Embryonic facial prominence (tissue), 1 donor: ENCODE measurements around the gene JUP.

ENCODE experiments used
- DNase-seq: peaks from one replicate; pipeline ENCODE4 v3.0.0-alpha.2; 2016; ENCODE audit errors: extremely low spot score

The JUP gene

DNA sequence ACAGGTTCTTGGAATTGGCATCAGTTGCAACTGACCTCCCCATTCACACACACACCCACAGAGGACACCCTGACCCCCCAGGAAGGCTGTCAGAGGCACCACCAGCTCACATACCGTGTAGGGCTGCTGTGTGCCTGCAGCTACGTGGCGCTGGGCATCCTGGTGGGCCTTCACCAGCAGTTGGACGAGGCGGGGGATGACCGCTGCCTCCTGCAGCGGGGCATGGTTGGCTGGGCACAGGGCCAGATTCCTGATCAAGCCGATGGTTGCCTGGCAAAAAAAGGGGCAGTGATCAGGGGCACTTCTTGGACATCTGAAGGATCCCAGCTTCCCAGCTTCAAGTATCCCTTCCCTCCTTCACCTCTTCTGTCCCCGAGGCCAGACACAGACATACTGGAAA lies 27.9 kb downstream of the JUP start:
- DNase-seq, result no peak

DNA sequence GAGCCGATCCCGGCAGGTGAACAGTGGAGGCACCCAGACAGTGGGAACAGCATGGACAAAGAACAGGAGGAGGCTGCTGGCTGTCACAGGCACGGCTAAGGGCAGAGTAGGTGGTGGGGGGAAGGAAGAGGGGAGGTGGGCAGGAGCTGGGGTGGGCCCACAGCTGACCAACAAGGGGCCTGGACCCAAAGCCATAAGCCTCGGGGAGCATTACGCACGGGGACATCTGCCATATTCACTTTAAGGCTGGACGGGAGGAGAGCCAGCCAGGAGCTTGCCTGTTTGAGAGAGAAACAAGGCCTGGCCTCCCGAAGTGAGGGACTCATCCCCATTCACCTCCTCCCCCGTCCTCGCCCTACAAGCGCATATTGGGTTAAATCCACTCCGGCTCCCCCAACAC lies 32.4 kb downstream of the JUP start:
- DNase-seq, result no peak

DNA sequence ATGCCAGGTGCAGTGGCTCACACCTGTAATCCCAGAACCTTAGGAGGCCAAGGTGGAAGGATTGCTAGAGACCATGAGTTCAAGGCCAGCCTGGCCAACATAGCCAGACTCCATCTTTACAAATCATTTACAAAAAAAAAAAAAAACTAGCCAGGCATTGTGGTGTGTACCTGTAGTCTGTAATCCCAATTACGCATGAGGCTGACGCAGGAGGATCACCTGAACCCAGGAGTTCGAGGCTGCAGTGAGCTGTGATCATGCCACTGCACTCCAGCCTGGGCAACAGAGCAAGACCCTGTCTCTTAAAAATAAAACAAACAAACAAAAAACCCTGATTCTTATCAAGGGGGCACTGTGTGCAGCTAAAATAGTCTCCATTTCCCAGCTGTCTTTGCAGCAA lies 35.2 kb downstream of the JUP start:
- no peak for DNase-seq

DNA sequence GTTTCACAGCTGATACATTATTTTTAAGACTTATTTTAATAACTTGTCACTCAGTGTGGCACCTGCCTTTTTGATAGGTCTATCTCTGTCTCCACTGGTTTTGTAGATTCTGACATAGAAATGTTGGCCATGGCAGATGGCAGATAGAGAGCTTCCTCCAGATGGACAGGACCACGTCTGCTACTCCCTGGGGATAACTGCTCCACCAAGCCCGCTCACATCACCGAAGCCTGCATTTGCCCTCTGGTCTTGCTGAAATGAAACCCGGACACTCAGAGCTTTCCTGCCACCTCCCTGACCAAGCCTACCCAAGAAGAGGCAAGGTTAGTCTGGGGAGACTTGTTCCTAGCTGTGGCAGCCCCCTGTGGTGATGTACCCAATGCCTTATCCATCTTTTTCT lies 35.6 kb downstream of the JUP start:
- DNase-seq, result no peak

DNA sequence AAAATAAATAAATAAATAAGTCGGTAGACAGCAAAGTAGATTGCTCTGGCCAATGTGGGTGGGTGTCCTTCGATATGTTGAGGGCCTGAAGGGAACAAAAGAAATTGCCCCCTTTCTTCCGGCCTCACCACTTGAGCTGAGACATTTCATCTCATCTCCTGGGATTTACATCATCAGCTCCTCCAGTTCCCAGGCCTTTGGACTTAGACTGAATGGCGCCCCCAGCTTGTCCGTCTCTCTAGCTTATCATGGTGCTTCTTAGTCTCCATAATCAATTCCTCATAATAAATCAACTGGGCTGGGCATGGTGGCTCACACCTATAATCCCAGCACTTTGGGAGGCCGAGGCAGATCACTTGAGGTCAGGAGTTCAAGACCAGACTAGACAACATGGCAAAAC lies 38.2 kb downstream of the JUP start:
- no peak for DNase-seq

DNA sequence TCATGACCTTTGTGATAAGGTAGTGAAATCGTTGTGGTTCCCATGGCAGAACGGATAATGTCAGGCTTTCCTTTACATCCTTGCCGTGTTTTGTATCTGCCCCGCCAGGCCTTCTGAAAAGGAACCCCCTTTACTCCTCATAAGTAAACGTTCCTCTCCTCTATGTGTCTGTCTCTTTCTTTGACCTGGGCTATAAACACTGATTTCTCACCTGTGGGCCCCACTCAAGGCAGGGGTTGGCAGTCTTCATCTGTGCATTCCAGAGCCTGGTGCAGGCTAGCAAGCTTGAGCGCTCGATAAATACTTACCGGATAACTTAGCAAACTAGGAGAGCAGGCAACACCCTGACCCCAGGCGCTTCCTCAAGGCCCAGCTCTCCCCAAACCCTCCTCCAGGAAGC lies 44.8 kb downstream of the JUP start:
- no peak for DNase-seq

DNA sequence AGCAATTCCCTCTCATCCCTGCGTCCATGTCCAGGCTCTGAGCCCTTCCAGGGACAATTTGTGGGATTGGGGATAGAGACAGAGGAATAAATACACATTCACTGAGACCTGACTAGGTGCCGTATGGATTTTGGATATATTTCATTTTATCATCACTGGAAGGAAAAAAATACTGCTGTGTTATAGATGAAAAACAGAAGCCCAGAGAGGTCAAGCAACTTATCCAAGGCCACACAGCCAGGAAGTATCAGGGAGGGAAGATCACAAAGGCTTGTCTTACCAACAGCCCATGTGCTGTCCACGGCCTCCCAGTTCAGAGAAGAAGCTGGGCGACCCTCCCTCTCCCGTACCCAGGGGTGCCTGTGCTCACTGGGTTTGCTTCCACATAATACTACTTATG lies 46.0 kb downstream of the JUP start:
- DNase-seq, result no peak

DNA sequence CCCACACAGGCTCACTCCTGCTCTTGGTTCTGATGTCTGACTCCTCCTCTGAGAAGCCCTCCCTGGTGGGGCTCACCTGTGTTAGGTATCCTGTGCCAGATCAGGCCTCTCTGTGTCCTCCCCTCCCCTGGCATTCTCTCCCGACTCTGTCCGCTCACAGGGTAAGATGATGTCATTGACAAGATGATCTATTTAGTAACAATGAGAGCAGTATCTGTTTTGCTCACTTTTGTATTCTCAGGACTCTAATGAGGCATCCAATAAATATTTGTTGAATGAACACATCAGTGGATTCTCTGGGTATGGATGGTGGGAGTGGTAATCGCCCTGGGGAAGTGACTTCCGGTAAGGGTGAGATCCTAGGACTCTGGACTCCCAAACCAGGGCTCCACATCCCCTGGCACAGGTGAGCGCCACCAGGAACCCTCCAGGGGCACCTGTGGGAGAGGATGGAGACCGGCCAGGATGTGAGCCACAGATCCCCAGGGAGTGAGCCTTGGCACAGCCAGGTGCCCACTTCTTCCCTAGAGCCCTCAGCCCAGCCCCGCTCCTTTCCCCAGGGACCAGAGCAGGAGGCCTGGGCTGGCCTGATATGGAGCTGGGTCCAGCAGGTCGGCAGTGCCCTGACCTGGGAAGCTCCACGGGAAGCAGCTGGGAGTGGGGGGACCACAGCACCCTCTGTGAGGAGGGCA lies 46.7 kb downstream of the JUP start:
- DNase-seq, result no peak

DNA sequence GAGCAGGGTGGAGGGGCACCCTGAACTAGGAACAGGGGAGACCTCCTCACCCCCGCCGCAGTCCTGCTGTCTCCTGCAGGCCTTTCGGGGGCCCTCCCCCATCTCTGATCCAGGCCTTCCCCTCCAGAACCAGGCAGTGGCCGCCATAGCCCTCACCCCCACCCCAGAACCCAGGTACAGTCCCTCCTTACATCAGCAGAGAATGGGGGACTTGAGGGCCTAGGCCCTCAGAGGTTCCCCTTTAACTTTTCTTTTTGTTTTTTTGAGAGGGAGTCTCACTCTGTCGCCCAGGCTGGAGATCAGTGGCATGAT lies 47.8 kb downstream of the JUP start:
- DNase-seq, result no peak

DNA sequence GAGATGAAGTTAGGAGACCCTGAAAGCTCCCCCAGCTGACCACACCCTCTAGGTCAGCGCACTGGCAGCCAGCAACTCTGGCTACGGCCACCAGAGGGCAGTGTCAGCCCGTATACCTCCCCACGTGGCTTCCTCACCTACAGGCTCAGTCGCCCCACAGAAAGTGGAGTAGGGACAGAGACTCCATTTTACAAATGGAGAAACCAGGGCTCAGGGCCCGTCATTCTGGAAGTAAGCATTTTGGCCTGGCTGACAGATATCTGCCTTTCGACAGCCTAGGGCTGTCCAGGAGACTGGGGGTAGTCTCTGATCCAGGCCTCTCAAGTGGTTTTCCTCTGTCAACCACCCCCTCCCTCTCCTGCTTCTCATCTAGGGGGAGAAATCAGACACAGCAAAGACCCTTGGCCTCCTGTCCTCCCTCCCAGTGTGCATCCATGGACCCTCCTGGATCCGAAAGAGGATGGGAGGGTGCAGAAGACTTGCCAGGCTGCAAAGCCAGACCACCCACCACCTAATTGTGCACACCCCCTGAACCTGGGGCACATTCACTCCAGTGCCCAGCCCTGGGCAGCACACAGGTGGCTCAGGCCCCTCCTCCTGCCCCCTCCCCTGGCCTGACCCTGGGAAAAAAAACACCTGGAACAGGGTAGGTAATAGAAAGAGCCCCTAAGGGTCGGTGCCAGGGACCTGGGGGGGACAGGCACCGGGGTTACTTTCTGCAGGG lies 48.3 kb downstream of the JUP start:
- DNase-seq, result peak; percentile 52

DNA sequence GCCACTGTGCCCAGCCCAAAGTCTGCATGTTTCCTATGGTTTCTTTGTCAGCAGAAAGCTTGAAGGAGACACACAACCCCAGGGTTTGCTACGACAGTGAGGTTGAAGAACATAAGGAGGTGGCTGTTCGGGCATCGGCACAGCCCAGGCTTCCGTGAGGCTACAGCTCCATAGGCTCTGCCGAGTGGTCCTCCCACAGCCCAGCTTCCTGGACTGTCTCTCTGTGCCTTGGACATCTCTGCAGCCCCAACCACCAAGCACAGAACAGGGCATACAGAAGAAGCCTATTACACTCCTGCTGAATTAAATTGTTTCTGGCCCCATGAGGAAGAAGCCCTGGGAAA lies 48.9 kb downstream of the JUP start:
- DNase-seq, result no peak

DNA sequence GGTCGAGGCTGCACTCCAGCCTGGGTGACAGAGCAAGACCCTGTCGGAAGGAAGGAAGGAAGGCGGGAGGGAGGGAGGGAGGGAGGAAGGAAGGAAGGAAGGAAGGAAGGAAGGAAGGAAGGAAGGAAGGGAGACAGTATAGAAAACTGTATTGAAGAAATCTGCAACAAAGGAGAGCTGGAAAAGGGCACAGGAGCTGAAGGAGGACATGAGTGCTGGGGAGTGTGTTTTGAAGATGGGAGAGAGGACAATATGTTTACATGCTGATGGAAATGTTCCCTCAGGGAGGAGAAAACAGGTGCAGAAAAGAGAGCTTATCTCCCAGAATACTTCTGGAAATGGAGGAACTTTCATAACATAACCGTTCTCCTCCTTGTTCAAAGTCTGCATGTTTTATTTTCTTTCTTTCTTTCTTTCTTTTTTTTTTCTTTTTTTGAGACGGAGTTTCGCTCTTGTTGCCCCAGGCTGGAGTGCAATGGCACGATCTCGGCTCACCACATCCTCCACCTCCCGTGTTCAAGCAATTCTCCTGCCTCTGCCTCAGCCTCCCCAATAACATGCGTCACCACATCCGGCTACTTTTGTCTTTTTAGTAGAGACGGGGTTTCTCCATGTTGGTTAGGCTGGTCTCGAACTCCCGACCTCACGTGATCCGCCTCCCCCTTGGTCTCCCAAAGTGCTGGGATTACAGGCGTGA lies 49.4 kb downstream of the JUP start:
- DNase-seq, result no peak

DNA sequence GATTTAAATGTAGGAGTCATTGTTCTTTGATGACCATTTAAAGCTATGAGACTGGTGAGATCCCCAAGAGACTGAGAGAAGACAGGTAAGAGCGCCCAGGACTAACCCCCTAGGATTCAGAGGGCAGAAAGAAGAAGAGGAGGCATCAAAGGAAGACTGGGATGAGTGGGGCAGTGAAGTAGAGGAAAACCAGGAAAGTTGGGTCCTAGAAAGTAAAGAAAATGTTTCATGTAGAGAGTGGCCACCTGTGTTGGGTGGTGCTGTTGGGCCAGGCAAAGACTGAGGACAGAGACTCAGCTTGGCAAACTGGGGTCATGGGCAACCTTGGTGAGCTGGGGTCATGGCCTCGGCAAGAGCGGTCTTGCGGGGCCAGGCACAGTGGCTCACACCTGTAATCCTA lies 50.8 kb downstream of the JUP start:
- DNase-seq, result no peak

DNA sequence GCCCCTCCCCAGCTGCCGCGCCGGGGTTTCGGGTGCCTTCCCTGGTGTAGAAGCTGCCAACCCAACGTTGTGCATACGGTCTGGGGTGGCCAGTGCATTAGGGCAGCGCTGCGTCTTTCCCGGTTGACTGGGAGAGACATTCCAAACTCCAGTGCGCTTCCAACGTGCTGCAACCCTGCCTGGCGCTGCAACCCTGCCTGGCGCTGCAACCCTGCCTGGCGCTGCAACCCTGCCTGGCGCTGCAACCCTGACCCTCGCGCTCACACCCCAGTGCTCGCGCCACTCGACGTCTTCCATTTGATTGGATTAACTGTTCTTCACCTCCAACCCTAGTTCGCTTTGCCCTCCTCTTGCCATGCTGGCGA lies 51.6 kb downstream of the JUP start:
- DNase-seq, result no peak

DNA sequence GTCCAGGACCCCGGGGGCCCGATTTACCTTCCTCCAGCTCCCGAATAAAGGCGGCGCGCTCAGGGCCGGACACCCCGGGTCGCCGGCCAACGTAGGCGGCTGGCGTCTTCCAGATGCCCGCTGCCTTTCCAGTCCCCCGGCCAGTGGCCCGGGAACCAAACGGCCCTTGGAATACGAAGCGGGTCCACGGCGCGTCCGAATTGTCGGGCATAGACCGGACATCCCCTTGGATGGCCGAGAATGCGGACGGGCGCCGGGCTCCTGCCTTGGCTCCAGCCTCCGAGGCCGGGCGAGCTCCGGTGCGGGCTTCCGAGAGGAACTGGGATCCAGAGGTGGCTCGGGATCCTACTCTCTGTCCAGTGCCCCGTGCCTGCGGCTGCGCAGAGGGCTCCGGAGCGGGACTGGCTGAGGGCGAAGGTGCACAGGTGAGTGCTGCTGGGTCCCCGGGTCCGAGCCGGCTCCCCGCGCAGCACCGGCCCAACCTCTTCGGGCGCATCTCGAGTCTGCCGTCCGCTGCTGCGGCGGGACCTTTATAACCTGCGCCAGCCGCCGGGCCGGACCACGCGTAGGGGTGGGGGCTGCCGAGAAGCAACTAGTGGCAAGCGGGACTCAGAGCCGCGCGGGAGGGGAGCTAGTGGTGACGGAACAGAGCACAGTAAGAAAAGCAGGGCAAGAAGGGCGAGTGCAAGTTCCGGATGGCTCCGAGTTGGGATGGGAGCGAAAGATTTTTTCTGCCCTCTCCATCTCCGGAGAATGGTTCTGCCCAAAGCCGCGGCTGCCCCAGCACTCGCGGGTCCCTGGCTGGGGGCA lies 52.2 kb downstream of the JUP start, which contains the start of gene HAP1:
TSS of gene HAP1 (minus strand) at position 505 of the 810 bp plus-strand sequence. CDS start at position 496, 9 bp downstream.
- no peak for DNase-seq

DNA sequence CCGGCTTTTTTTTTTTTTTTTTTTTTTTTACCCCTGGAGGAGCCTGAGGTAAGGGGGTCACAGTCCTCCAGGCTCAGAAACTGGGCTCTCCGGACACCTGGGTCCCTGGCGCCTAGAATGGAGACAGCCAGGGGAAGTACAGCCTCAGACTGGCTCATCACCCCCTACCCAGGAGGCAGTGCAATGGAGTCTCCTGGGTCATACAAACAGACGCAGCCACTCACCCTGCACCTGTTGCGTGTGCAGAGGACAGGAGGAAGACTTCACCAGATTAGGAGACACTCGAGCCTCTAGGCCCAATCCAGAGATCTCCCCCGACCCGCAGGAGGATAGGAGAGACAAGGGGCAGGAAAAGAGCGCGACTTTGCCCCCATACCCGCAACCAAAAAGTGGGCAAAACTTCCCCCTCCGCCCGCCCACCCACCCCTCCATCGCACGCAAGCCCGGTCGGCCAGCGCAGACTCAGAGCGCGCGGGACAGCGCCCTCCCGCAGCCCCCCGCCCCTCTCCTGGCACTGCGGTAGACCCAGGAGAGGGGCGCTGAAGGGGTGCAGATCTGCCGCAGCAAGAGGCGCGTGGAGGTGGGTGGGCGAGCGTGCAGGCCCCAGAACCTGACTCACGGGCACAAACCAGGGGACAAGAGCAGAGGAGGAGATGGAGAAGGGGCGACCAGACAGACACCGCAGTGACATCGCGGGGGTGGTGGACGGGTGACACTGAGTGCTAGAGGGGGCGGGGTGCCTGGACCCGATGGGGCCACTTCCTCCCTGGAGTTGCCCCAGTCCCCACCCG lies 53.0 kb downstream of the JUP start:
- no peak for DNase-seq

DNA sequence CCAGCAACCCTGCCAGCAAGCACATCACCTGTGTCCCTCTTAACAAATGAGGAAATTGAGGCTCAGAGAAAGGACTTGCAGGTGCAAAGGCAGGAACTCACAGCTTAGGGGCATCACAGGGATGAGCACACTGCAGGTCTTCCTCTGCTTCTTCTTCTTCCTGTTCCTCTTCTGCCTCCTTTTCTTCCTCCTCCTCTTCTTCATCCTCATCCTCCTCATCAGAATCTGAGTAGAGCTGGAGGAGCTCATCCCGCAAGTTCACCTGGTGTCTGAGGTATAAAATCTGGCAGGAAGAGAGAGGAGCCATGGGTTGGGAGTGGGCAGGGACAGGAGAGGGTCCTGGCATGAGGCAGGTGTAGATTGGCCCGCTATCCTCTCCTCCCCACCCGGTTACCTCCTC lies 54.7 kb downstream of the JUP start:
- no peak for DNase-seq

DNA sequence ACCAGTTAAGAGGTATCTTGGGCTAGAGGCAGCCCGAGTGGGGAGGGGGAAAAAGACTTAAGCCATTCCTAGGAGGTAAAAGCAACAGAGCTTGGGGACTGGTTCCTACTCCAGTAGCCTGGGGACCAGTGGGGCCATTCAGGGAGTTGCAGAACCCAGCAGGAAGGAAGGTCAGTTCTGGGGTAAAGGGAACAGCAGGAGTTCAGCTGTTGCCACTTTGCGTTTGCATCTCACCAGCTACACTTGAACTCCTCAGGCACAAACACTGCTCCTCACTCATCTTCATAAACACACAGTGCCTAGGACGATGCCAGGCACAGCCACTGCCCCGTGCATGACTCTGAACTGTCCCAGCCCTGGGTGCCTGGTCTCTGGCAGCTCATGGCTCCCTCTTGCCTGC lies 56.0 kb downstream of the JUP start:
- no peak for DNase-seq

DNA sequence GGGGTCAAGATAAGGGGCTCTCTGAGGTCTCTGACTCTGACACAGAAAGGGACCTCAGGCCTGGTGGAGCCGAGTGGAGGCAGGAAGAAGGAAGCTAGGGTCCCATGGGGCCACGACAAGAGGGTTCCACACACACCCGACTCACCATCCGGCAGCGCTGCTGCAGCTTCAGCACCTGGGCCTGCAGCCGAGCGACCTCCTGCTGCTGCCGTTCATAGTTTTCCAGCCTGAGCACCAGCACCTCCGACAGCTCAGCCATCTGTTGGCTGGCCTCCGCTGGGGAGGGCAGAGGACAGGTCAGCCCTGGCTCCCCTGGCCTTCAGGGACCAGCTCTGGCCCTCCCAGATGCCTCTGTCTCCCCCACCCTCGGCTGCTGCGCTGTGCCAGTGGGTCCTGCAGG lies 58.5 kb downstream of the JUP start:
- no peak for DNase-seq

DNA sequence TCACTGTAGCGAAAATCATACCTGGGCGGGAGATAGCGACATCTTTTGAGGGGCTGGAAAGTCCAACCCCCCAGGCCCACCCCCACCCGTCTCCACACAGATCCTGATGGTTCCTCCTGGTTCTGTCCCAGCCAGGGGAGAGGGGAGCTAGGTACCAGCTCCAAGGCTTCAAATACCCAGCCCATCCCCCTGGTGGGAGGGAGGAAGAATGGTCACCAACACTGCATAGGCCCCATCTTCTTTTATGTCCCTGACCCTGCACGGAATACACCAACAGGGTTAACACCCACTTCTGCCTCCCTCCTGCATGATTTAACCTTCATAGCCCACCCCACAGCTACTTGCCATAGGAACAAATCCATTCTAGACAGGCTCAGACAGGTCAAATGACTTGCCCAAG lies 61.4 kb downstream of the JUP start:
- no peak for DNase-seq

DNA sequence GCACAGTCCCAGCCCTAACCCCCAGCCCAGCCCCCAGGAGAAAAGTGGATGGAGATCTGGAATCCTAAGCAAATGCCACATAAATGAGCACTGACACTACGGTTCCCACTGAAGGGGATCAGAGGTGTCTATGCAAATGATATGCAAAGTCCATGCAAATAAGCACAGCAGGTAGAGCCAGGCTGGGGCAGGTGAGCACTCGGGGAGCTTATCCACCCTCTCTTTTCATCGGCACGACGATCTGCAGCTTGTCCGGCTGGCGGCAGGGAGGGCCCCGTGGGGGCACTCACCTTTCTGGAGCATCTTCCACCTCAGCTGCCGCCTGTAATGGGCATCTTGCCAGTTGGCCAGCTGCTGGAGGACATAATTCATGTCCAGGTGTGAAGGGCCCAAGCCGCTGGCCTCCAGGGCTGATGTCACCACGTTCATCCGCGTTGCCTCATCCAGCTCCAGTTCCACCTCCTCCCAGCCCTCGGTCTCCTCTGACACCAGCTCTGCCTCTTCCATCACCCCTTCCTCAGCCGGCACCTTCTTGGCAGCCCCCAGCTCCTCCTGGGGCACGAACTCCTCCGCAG lies 61.9 kb downstream of the JUP start:
- DNase-seq, result no peak
